ENCODE measurements around the gene ERVH48-1.
"Not testable (repeated sequence)": the region's sequence is repeated elsewhere in the genome, so short reads cannot be mapped to it uniquely, and the experiment has no call there.

Gene ERVH48-1

GRCh38 chr21:42925114-42925926, at the start of gene ERVH48-1:
ERVH48-1 (minus strand) TSS chr21:42925630; CDS start chr21:42919006, 6,624 bp downstream.
- peak in 1 of 2 donors; percentile 29 for DNase-seq

GRCh38 chr21:42973991-42974831, 48.8 kb upstream of the ERVH48-1 start, which contains the start of gene PKNOX1:
PKNOX1 (plus strand) TSS chr21:42974562; CDS start chr21:43004382, 29,820 bp downstream.
- peak; percentile 99 to 100 for DNase-seq

- DNase-seq: no peak
These were observed 48.0 kb upstream of the ERVH48-1 start for GRCh38 chr21:42973309-42973990.

- no peak for DNase-seq
These were observed 46.5 kb upstream of the ERVH48-1 start for GRCh38 chr21:42971897-42972275.

GRCh38 chr21:42970946-42971653, 45.7 kb upstream of the ERVH48-1 start:
- DNase-seq: no peak

GRCh38 chr21:42969193-42969600, 43.8 kb upstream of the ERVH48-1 start:
- no peak for DNase-seq

- DNase-seq: not testable (repeated sequence)
These were observed 42.2 kb upstream of the ERVH48-1 start for GRCh38 chr21:42967616-42968015.

- DNase-seq: no peak
These were observed 39.8 kb upstream of the ERVH48-1 start for GRCh38 chr21:42965211-42965560.

- DNase-seq: no peak
These were observed 39.2 kb upstream of the ERVH48-1 start for GRCh38 chr21:42964546-42965210.

- DNase-seq: no peak
These were observed 38.7 kb upstream of the ERVH48-1 start for GRCh38 chr21:42964086-42964485.

GRCh38 chr21:42962380-42963007, 37.1 kb upstream of the ERVH48-1 start:
- no peak for DNase-seq

- DNase-seq: no peak
These were observed 34.3 kb upstream of the ERVH48-1 start for GRCh38 chr21:42959728-42960127.

- not testable (repeated sequence) for DNase-seq
These were observed 32.7 kb upstream of the ERVH48-1 start for GRCh38 chr21:42958122-42958521.

GRCh38 chr21:42956824-42957630, 31.6 kb upstream of the ERVH48-1 start:
- DNase-seq: no peak

- DNase-seq: not testable (repeated sequence)
These were observed 25.8 kb upstream of the ERVH48-1 start for GRCh38 chr21:42951193-42951592.

- peak in 1 of 2 donors; percentile 12 for DNase-seq
These were observed 23.8 kb upstream of the ERVH48-1 start for GRCh38 chr21:42949094-42949755.

GRCh38 chr21:42942244-42942643, 16.8 kb upstream of the ERVH48-1 start:
- no peak for DNase-seq

GRCh38 chr21:42941696-42942085, 16.3 kb upstream of the ERVH48-1 start:
- no peak for DNase-seq

GRCh38 chr21:42939582-42940413, 14.4 kb upstream of the ERVH48-1 start:
- DNase-seq: no peak
